H1 (cell line): Measurements from ENCODE around the gene SHISA9. TPM values are rescaled to one million over a fixed set of nuclear protein-coding genes. Genes with fewer than 3 reads are reported as not detected.

ENCODE experiments used
- CTCF ChIA-PET: fragments of 300-600 bp; sonication (Branson Sonifier 250); formaldehyde crosslinking; loops from one replicate; lab custom pipeline; 2021; ENCODE audit not compliant: partially characterized antibody; lab: Charles Lee
- POLR2A ChIA-PET: fragments of 300-600 bp; sonication (Branson Sonifier 250); formaldehyde crosslinking; loops from one replicate; lab custom pipeline; 2021; ENCODE audit warnings: inconsistent platforms; ENCODE audit not compliant: partially characterized antibody; lab: Charles Lee
- DNase-seq, 2 experiments: peaks; one replicate each; pipeline versions ENCODE4 v3.0.0 to v3.0.0-alpha.2; 2010 to 2022; ENCODE audit warnings: low spot score in 2 of 2, low read depth in 1 of 2, mixed read lengths in 1 of 2
- FAIRE-seq: peaks from 2 replicates; lab custom pipeline; 2011; peaks lifted over from hg19 to GRCh38; lab: Jason Lieb, UNC
- H2AFZ ChIP-seq: 2 replicates; pipeline ENCODE4 v1.8.1; 2012; ENCODE audit warnings: low read length, inconsistent platforms
- H2AK5ac ChIP-seq: 2 replicates; pipeline ENCODE4 v1.6.1; 2013; ENCODE audit warnings: low read depth, low read length
- H2BK120ac ChIP-seq: replicated peaks from 2 replicates; pipeline ENCODE3; 2013; ENCODE audit warnings: low read depth, low read length, inconsistent platforms
- H2BK12ac ChIP-seq: 2 replicates; pipeline ENCODE4 v1.6.1; 2013; ENCODE audit warnings: low read depth, low read length
- H2BK15ac ChIP-seq: 2 replicates; pipeline ENCODE4 v1.6.1; 2013; ENCODE audit warnings: low read length
- H2BK20ac ChIP-seq: 2 replicates; pipeline ENCODE4 v1.6.1; 2013; ENCODE audit warnings: low read length
- H2BK5ac ChIP-seq: 2 replicates; pipeline ENCODE4 v1.6.1; 2013; ENCODE audit warnings: low read depth, low read length
- H3K14ac ChIP-seq: 2 replicates; pipeline ENCODE4 v1.6.1; 2013; ENCODE audit warnings: inconsistent platforms; ENCODE audit not compliant: insufficient read length
- H3K18ac ChIP-seq: 2 replicates; pipeline ENCODE4 v1.6.1; 2013; ENCODE audit warnings: low read length; ENCODE audit errors: extremely low read depth
- H3K23ac ChIP-seq: 2 replicates; pipeline ENCODE4 v1.6.1; 2013; ENCODE audit warnings: inconsistent platforms; ENCODE audit not compliant: insufficient read length
- H3K23me2 ChIP-seq: 2 replicates; pipeline ENCODE4 v1.6.1; 2013; ENCODE audit warnings: low read depth, low read length
- H3K27ac ChIP-seq: 2 replicates; pipeline ENCODE4 v1.6.1; 2011; ENCODE audit warnings: low read depth, low read length, inconsistent platforms
- H3K27me3 ChIP-seq, 4 experiments: replicated peaks in 1 of 4; 1 replicate in 1 of 4; 2 replicates in 3 of 4; pipeline versions ENCODE4 v1.6.1 to v1.8.1; 2011 to 2013; ENCODE audit warnings: low read length in 3 of 4, mild to moderate bottlenecking in 3 of 4, inconsistent platforms in 2 of 4, mixed read lengths in 2 of 4, moderate library complexity in 1 of 4; ENCODE audit not compliant: control insufficient read depth in 3 of 4, insufficient read depth in 3 of 4; ENCODE audit errors: extremely low read depth in 1 of 4
- H3K36me3 ChIP-seq, 4 experiments: 2 replicates each; pipeline versions ENCODE4 v1.6.1 to v1.8.1; 2011 to 2013; ENCODE audit warnings: mild to moderate bottlenecking in 4 of 4, low read length in 3 of 4, moderate library complexity in 2 of 4, control low read depth in 1 of 4, inconsistent platforms in 1 of 4; ENCODE audit not compliant: insufficient read depth in 4 of 4, control insufficient read depth in 2 of 4
- H3K4ac ChIP-seq: replicated peaks from 2 replicates; pipeline ENCODE3; 2013; ENCODE audit warnings: low read length, low read depth, mixed read lengths, inconsistent platforms; ENCODE audit not compliant: insufficient read length
- H3K4me1 ChIP-seq, 4 experiments: replicated peaks in 1 of 4; 1 replicate in 1 of 4; 2 replicates in 3 of 4; pipeline versions ENCODE4 v1.6.1 to v1.8.1; 2011 to 2013; ENCODE audit warnings: low read length in 3 of 4, inconsistent platforms in 2 of 4, mixed read lengths in 1 of 4; ENCODE audit not compliant: insufficient read depth in 4 of 4, control insufficient read depth in 3 of 4
- H3K4me2 ChIP-seq, 2 experiments: 2 replicates each; pipeline versions ENCODE4 v1.6.1 to v1.8.1; 2011 to 2013; ENCODE audit warnings: low read depth in 2 of 2, low read length in 2 of 2, control low read depth in 1 of 2, inconsistent platforms in 1 of 2, mild to moderate bottlenecking in 1 of 2; ENCODE audit not compliant: insufficient read depth in 1 of 2
- H3K4me3 ChIP-seq, 4 experiments: fragments of 200-600, 300-600 bp in 1 of 4; sonication (generic), shearing (Covaris generic), sonication (Bioruptor Twin) in 1 of 4; 2 replicates each; pipeline versions ENCODE4 v1.5.1 to v1.8.1; 2011 to 2016; ENCODE audit warnings: low read length in 4 of 4, low read depth in 3 of 4, control low read depth in 2 of 4, inconsistent platforms in 2 of 4, mild to moderate bottlenecking in 2 of 4, mixed read lengths in 1 of 4, moderate library complexity in 1 of 4; ENCODE audit not compliant: insufficient read depth in 2 of 4; ENCODE audit errors: extremely low read depth in 1 of 4
- H3K56ac ChIP-seq: replicated peaks from 2 replicates; pipeline ENCODE3; 2013; ENCODE audit warnings: low read depth, mild to moderate bottlenecking, mixed read lengths, low read length, inconsistent platforms; ENCODE audit not compliant: insufficient read length
- H3K79me1 ChIP-seq: 2 replicates; pipeline ENCODE4 v1.6.1; 2013; ENCODE audit warnings: low read depth, low read length, control low read depth
- H3K79me2 ChIP-seq, 2 experiments: 2 replicates each; pipeline versions ENCODE4 v1.6.1 to v1.8.1; 2012 to 2013; ENCODE audit warnings: low read length in 2 of 2, mild to moderate bottlenecking in 2 of 2, inconsistent platforms in 1 of 2; ENCODE audit not compliant: insufficient read depth in 2 of 2, control insufficient read depth in 1 of 2
- H3K9ac ChIP-seq, 4 experiments: replicated peaks in 1 of 4; 1 replicate in 1 of 4; 2 replicates in 3 of 4; pipeline versions ENCODE4 v1.6.1 to v1.8.1; 2011 to 2013; ENCODE audit warnings: low read depth in 3 of 4, low read length in 3 of 4, control low read depth in 2 of 4, mild to moderate bottlenecking in 2 of 4, moderate library complexity in 2 of 4, inconsistent platforms in 1 of 4; ENCODE audit errors: extremely low read depth in 1 of 4
- H3K9me3 ChIP-seq, 2 experiments: 2 replicates each; pipeline versions ENCODE4 v1.6.1 to v1.8.1; 2012 to 2013; ENCODE audit warnings: mild to moderate bottlenecking in 2 of 2, moderate library complexity in 2 of 2, control low read depth in 1 of 2, inconsistent platforms in 1 of 2, low read depth in 1 of 2, low read length in 1 of 2, mixed read lengths in 1 of 2; ENCODE audit not compliant: insufficient read depth in 2 of 2
- H4K20me1 ChIP-seq, 2 experiments: replicated peaks in 1 of 2; 2 replicates each; pipeline versions ENCODE3 to v1.8.1; 2011 to 2013; ENCODE audit warnings: inconsistent platforms in 2 of 2, low read length in 2 of 2, mild to moderate bottlenecking in 1 of 2; ENCODE audit not compliant: insufficient read depth in 2 of 2, control insufficient read depth in 1 of 2
- H4K5ac ChIP-seq: 2 replicates; pipeline ENCODE4 v1.6.1; 2013; ENCODE audit warnings: low read length, low read depth, mixed read lengths, inconsistent platforms; ENCODE audit not compliant: insufficient read length
- H4K8ac ChIP-seq: 2 replicates; pipeline ENCODE4 v1.8.0; 2013; ENCODE audit warnings: mild to moderate bottlenecking, moderate library complexity, low read length, inconsistent platforms; ENCODE audit not compliant: insufficient read depth; ENCODE audit errors: extremely low read depth
- H4K91ac ChIP-seq: replicated peaks from 2 replicates; pipeline ENCODE3; 2013; ENCODE audit warnings: low read length, mixed read lengths, inconsistent platforms; ENCODE audit not compliant: insufficient read length
- ASH2L ChIP-seq: fragments of 200-600, 300-600 bp; sonication (generic); IDR thresholded peaks from one replicate; pipeline ENCODE4 v1.7.1; 2017; ENCODE audit warnings: low read length
- BCL11A ChIP-seq, 2 experiments: IDR thresholded peaks; one replicate each; pipeline ENCODE4 v1.6.1; 2011; ENCODE audit warnings: low read depth in 2 of 2, low read length in 2 of 2, mild to moderate bottlenecking in 2 of 2
- GABPA ChIP-seq: IDR thresholded peaks from 2 replicates; pipeline ENCODE4 v1.6.1; 2011; ENCODE audit warnings: mild to moderate bottlenecking, low read length, moderate library complexity, borderline replicate concordance; ENCODE audit not compliant: insufficient read depth
- GTF2F1 ChIP-seq: IDR thresholded peaks from 2 replicates; pipeline ENCODE4 v1.6.1; 2012; ENCODE audit warnings: low read depth, low read length, improper control_type of control experiment, borderline replicate concordance
- SRF ChIP-seq: IDR thresholded peaks from 2 replicates; pipeline ENCODE4 v1.6.1; 2011; ENCODE audit warnings: mild to moderate bottlenecking, low read depth, low read length, moderate library complexity
- TCF12 ChIP-seq: IDR thresholded peaks from 2 replicates; pipeline ENCODE4 v1.6.1; 2011; ENCODE audit warnings: low read depth, mild to moderate bottlenecking, low read length
- USF2 ChIP-seq: IDR thresholded peaks from 2 replicates; pipeline ENCODE4 v1.6.1; 2011; ENCODE audit warnings: low read length, improper control_type of control experiment
- YY1 ChIP-seq: IDR thresholded peaks from 2 replicates; pipeline ENCODE4 v1.6.1; 2011; ENCODE audit warnings: low read depth, mild to moderate bottlenecking, low read length
- WGBS, 2 experiments: shearing (Covaris generic) in 1 of 2; methylation state at CpG; one replicate each; pipeline versions ENCODE4 v1.1.6 to v1.1.7; 2013 to 2015; ENCODE audit warnings: low lambda C conversion rate in 2 of 2, mixed read lengths in 2 of 2, inconsistent platforms in 1 of 2, low coverage in 1 of 2, missing lambda C conversion rate in 1 of 2; ENCODE audit not compliant: insufficient replicate concordance in 2 of 2, insufficient coverage in 1 of 2, insufficient read length in 1 of 2; ENCODE audit errors: extremely low coverage in 1 of 2, missing lambda C conversion rate in 1 of 2; 5-methylcytosine and 5-hydroxymethylcytosine counted together
- polyA plus RNA-seq, 7 experiments: library from polyadenylated mRNA; depleted of rRNA in 3 of 7; stranded (reverse) in 5 of 7; unstranded in 2 of 7; fragments of >200 nt in 5 of 7; fragments of 200-250 nt in 2 of 7; gene quantifications; 1 replicate in 5 of 7; 2 replicates in 1 of 7; 4 replicates in 1 of 7; pipeline versions ENCODE4 v1.2.1 to v1.2.3, GENCODE V29; 2011 to 2013; ENCODE audit warnings: missing spikeins in 2 of 7, mixed read lengths in 2 of 7
- total RNA-seq: library from RNA; stranded (reverse); fragmentation: NEBNext Ultra II Directional; extraction: Animal tissue kit (Norgen Biotek cat#: 25700); gene quantifications from 2 replicates; pipeline ENCODE4 v1.2.1, GENCODE V29; 2021
- TF ChIP-seq, protein P1 (sequence below): IDR thresholded peaks from 2 replicates; pipeline ENCODE4 v1.6.1; 2012; ENCODE audit warnings: low read length, inconsistent platforms

The SHISA9 gene
- total and polyA plus RNA-seq, 2 of the 8 experiments (the other 6 are each of a cell fraction or from before 2014, with no cell fraction given), result 25.6 to 39.8 TPM

GRCh38 chr16:13206606-13207005, 305.2 kb downstream of the SHISA9 start:
- no peaks in the 10 kb centered on the region; the same call in 1 of the 2 replicates for H3K79me1 ChIP-seq
- H2BK120ac ChIP-seq, result no peak overlapping the region
- H3K36me3 ChIP-seq, result no peaks in the 10 kb centered on the region; a peak in 1 of 8 replicates
- H2AK5ac ChIP-seq, result no peak overlapping the region
- H3K27ac ChIP-seq, result no peak overlapping the region
- H3K9me3 ChIP-seq, result no peaks in the 10 kb centered on the region
- no peak overlapping the region for H4K8ac ChIP-seq
- H3K4me2 ChIP-seq, result no peak overlapping the region
- WGBS, 2 experiments, result 95% methylated on average over 4 of the region's 4 CpGs; no CpG with 5 or more reads in 1 of the 2 experiments
- no peak overlapping the region for H2AFZ ChIP-seq
- H4K91ac ChIP-seq, result no peak overlapping the region
- H3K9ac ChIP-seq, result no peak overlapping the region
- H4K20me1 ChIP-seq, result no peaks in the 10 kb centered on the region
- H3K56ac ChIP-seq, result no peak overlapping the region
- no peak overlapping the region for H2BK20ac ChIP-seq
- H3K23me2 ChIP-seq, result peaks cover 4% of the 10 kb centered on the region; the same call in 1 of the 2 replicates
- H3K27me3 ChIP-seq, result no peaks in the 10 kb centered on the region
- H3K18ac ChIP-seq, result no peak overlapping the region
- H2BK5ac ChIP-seq, result no peak overlapping the region
- no peak overlapping the region for H3K4me3 ChIP-seq
- CTCF ChIA-PET, result no interaction called here
- FAIRE-seq (no peak), DNase-seq (no peak)
- H3K23ac ChIP-seq, result no peak overlapping the region
- 0 out of 2 replicates have a peak overlapping the region, but pooled peaks have one; percentile 40 for H2BK15ac ChIP-seq
- POLR2A ChIA-PET, result no interaction called here
- no peak overlapping the region for H3K4ac ChIP-seq
- no peak overlapping the region for H4K5ac ChIP-seq
- H3K14ac ChIP-seq, result no peak overlapping the region
- no peak overlapping the region for H2BK12ac ChIP-seq
- H3K79me2 ChIP-seq, result no peaks in the 10 kb centered on the region
- no peaks in the 10 kb centered on the region for H3K4me1 ChIP-seq
- no peak for TF ChIP-seq GABPA
- TF ChIP-seq TCF12, result no peak
- no peak for TF ChIP-seq BCL11A (IDR thresholded peaks at IDR 0.05; ENCODE audit: low read depth in 2 of 2, low read length in 2 of 2)
- TF ChIP-seq, protein P1, sequence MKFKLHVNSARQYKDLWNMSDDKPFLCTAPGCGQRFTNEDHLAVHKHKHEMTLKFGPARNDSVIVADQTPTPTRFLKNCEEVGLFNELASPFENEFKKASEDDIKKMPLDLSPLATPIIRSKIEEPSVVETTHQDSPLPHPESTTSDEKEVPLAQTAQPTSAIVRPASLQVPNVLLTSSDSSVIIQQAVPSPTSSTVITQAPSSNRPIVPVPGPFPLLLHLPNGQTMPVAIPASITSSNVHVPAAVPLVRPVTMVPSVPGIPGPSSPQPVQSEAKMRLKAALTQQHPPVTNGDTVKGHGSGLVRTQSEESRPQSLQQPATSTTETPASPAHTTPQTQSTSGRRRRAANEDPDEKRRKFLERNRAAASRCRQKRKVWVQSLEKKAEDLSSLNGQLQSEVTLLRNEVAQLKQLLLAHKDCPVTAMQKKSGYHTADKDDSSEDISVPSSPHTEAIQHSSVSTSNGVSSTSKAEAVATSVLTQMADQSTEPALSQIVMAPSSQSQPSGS, result no peak
- TF ChIP-seq SRF, result no peak
- TF ChIP-seq YY1, result no peak
- TF ChIP-seq ASH2L, result no peak
- TF ChIP-seq GTF2F1, result no peak
- TF ChIP-seq USF2, result no peak
